H7 (cell line): ENCODE results near the gene TNC. TPM values are rescaled to one million over a fixed set of nuclear protein-coding genes. Genes with fewer than 3 reads are reported as not detected.
A peak's percentile ranks its signal among the peaks of the same experiment; 100 is the strongest.

ENCODE experiments used
- DNase-seq: peaks from one replicate; pipeline ENCODE4 v3.0.0; 2012
- H3K27me3 ChIP-seq: 2 replicates; pipeline ENCODE4 v1.6.0; 2011; ENCODE audit warnings: mild to moderate bottlenecking, low read length; ENCODE audit not compliant: control insufficient read depth, insufficient read depth
- H3K36me3 ChIP-seq: replicated peaks from 2 replicates; pipeline ENCODE4 v1.5.1; 2011; ENCODE audit warnings: low read length; ENCODE audit not compliant: control insufficient read depth, insufficient read depth
- H3K4me3 ChIP-seq: 2 replicates; pipeline ENCODE4 v1.5.1; 2011; ENCODE audit warnings: low read depth, mild to moderate bottlenecking, control low read depth, low read length, moderate library complexity; ENCODE audit not compliant: insufficient read depth
- total RNA-seq: library from RNA; depleted of rRNA; stranded (reverse); fragments of >200 nt; shearing (Covaris generic); gene quantifications from 2 replicates; pipeline ENCODE4 v1.2.3, GENCODE V29; 2014

Gene TNC
- total RNA-seq, 1 experiment from 2014 or later = 81.9 TPM

GRCh38 chr9:115122937-115123336 lies 5.0 kb upstream of the TNC start:
- Histone ChIP-seq H3K4me3 (no peak overlapping the region), H3K36me3 (no peaks in the 10 kb centered on the region), H3K27me3 (peaks cover 6% of the 10 kb centered on the region)
- DNase-seq = no peak

- DNase-seq = no peak
- no peaks in the 10 kb centered on the region for H3K36me3 ChIP-seq
- H3K4me3 ChIP-seq = no peak overlapping the region
- H3K27me3 ChIP-seq = peaks cover 16% of the 10 kb centered on the region
Measured at GRCh38 chr9:115121181-115121580, 3.2 kb upstream of the TNC start.

- no peaks in the 10 kb centered on the region for H3K36me3 ChIP-seq
- H3K4me3 ChIP-seq = peak overlapping the region; percentile 33; the same call in 1 of the 2 replicates
- peaks cover 16% of the 10 kb centered on the region for H3K27me3 ChIP-seq
- no peak for DNase-seq
Measured at GRCh38 chr9:115118879-115119218, 892 bp upstream of the TNC start.

GRCh38 chr9:115116421-115117284 lies 1.3 kb downstream of the TNC start:
- no peak for DNase-seq
- Histone ChIP-seq H3K4me3 (peak overlapping the region; percentile 10; the same call in 1 of the 2 replicates), H3K27me3 (peaks cover 16% of the 10 kb centered on the region), H3K36me3 (no peaks in the 10 kb centered on the region)

- Histone ChIP-seq H3K36me3 (no peaks in the 10 kb centered on the region), H3K27me3 (peaks cover 16% of the 10 kb centered on the region), H3K4me3 (no peak overlapping the region)
- no peak for DNase-seq
Measured at GRCh38 chr9:115115924-115116323, 2.0 kb downstream of the TNC start.

- H3K4me3 ChIP-seq = no peak overlapping the region
Measured at GRCh38 chr9:115115117-115115880, 2.7 kb downstream of the TNC start.

GRCh38 chr9:115114546-115114945 lies 3.4 kb downstream of the TNC start:
- Histone ChIP-seq H3K27me3 (peaks cover 16% of the 10 kb centered on the region), H3K4me3 (no peak overlapping the region), H3K36me3 (no peaks in the 10 kb centered on the region)
- no peak for DNase-seq

More at GRCh38 chr9:115115117-115115880, 2.7 kb downstream of the TNC start:
- Histone ChIP-seq H3K27me3 (peaks cover 16% of the 10 kb centered on the region), H3K36me3 (no peaks in the 10 kb centered on the region)
- no peak for DNase-seq

GRCh38 chr9:115114084-115114483 lies 3.9 kb downstream of the TNC start:
- Histone ChIP-seq H3K36me3 (no peaks in the 10 kb centered on the region), H3K4me3 (no peak overlapping the region), H3K27me3 (peaks cover 16% of the 10 kb centered on the region)
- no peak for DNase-seq

GRCh38 chr9:115111874-115112273 lies 6.1 kb downstream of the TNC start:
- Histone ChIP-seq H3K27me3 (peaks cover 5% of the 10 kb centered on the region), H3K4me3 (no peak overlapping the region)
- DNase-seq = no peak

GRCh38 chr9:115109486-115109885 lies 8.5 kb downstream of the TNC start:
- DNase-seq = no peak
- Histone ChIP-seq H3K27me3 (no peaks in the 10 kb centered on the region), H3K4me3 (no peak overlapping the region), H3K36me3 (no peaks in the 10 kb centered on the region)

More at GRCh38 chr9:115111874-115112273, 6.1 kb downstream of the TNC start:
- H3K36me3 ChIP-seq = no peaks in the 10 kb centered on the region

- Histone ChIP-seq H3K36me3 (no peaks in the 10 kb centered on the region), H3K4me3 (no peak overlapping the region), H3K27me3 (no peaks in the 10 kb centered on the region)
- no peak for DNase-seq
Measured at GRCh38 chr9:115107701-115108100, 10.3 kb downstream of the TNC start.

GRCh38 chr9:115106642-115107041 lies 11.3 kb downstream of the TNC start:
- Histone ChIP-seq H3K4me3 (no peak overlapping the region), H3K36me3 (no peaks in the 10 kb centered on the region; the same call in 1 of the 2 replicates), H3K27me3 (no peaks in the 10 kb centered on the region)
- no peak for DNase-seq

GRCh38 chr9:115106001-115106400 lies 12.0 kb downstream of the TNC start:
- no peaks in the 10 kb centered on the region for H3K27me3 ChIP-seq
- no peak overlapping the region for H3K4me3 ChIP-seq
- no peak for DNase-seq
- no peaks in the 10 kb centered on the region; the same call in 1 of the 2 replicates for H3K36me3 ChIP-seq

GRCh38 chr9:115104908-115105307 lies 13.0 kb downstream of the TNC start:
- Histone ChIP-seq H3K27me3 (no peaks in the 10 kb centered on the region), H3K4me3 (no peak overlapping the region), H3K36me3 (no peaks in the 10 kb centered on the region; the same call in 1 of the 2 replicates)
- DNase-seq = no peak
